ENCODE measurements around the gene CFAP54. TPM values are rescaled to one million over a fixed set of nuclear protein-coding genes. Genes with fewer than 3 reads are reported as not detected.
"Not testable (repeated sequence)": the region's sequence is repeated elsewhere in the genome, so short reads cannot be mapped to it uniquely, and the experiment has no call there.

CFAP54 gene
- total RNA-seq, 3 donors from 2014 or later = 0.43 to 1.9 (median 0.82) TPM

- Histone ChIP-seq H3K9me3 (no peaks in the 10 kb centered on the region), H3K4me3 (no peak overlapping the region), H3K36me3 (ENCODE audit: low read depth) (no peaks in the 10 kb centered on the region), H3K4me1 (ENCODE audit: low read depth) (no peaks in the 10 kb centered on the region)
- no peak for DNase-seq
- TF ChIP-seq CTCF (IDR thresholded peaks at IDR 0.05) = no peak
- intact Hi-C loops (cut with DNase I, micrococcal nuclease) = no loop called here
- ATAC-seq = no peak
These were observed 32.0 kb upstream of the CFAP54 start for GRCh38 chr12:96457191-96457930.

- H3K36me3 ChIP-seq (ENCODE audit: low read depth); DNase-seq; intact Hi-C loops (cut with DNase I, micrococcal nuclease); ATAC-seq; H3K4me3 ChIP-seq; H3K4me1 ChIP-seq (ENCODE audit: low read depth); H3K9me3 ChIP-seq: not testable (repeated sequence)
These were observed 30.1 kb upstream of the CFAP54 start for GRCh38 chr12:96459281-96459680.

- no peaks in the 10 kb centered on the region for H3K9me3 ChIP-seq
- H3K4me3 ChIP-seq = no peak overlapping the region
- intact Hi-C loops (cut with DNase I, micrococcal nuclease) = no loop called here
- TF ChIP-seq CTCF (IDR thresholded peaks at IDR 0.05) = no peak
- ATAC-seq (no peak), DNase-seq (no peak)
- no peaks in the 10 kb centered on the region for H3K36me3 ChIP-seq (ENCODE audit: low read depth)
- no peaks in the 10 kb centered on the region for H3K4me1 ChIP-seq (ENCODE audit: low read depth)
These were observed 26.7 kb upstream of the CFAP54 start for GRCh38 chr12:96462571-96463280.

- Histone ChIP-seq H3K36me3 (ENCODE audit: low read depth) (no peaks in the 10 kb centered on the region), H3K4me3 (no peak overlapping the region), H3K9me3 (peaks cover 3% of the 10 kb centered on the region), H3K4me1 (ENCODE audit: low read depth) (no peaks in the 10 kb centered on the region)
- intact Hi-C loops (cut with DNase I, micrococcal nuclease) = no loop called here
- ATAC-seq (no peak), DNase-seq (no peak)
- TF ChIP-seq CTCF (IDR thresholded peaks at IDR 0.05) = no peak
These were observed 23.5 kb upstream of the CFAP54 start for GRCh38 chr12:96465896-96466295.

GRCh38 chr12:96466939-96467751, 22.2 kb upstream of the CFAP54 start:
- DNase-seq = no peak
- no peaks in the 10 kb centered on the region for H3K36me3 ChIP-seq (ENCODE audit: low read depth)
- no peaks in the 10 kb centered on the region for H3K4me1 ChIP-seq (ENCODE audit: low read depth)
- no peak overlapping the region for H3K4me3 ChIP-seq
- ATAC-seq = no peak
- intact Hi-C loops (cut with DNase I, micrococcal nuclease) = no loop called here
- H3K9me3 ChIP-seq = peaks cover 3% of the 10 kb centered on the region
- TF ChIP-seq CTCF (IDR thresholded peaks at IDR 0.05) = no peak

All from mucosa of descending colon (tissue), 3 donors.